KOPT-K1 (cell line): Measurements from ENCODE around the gene CD28.
"Not testable (repeated sequence)": the region's sequence is repeated elsewhere in the genome, so short reads cannot be mapped to it uniquely, and the experiment has no call there.

Experiments
- H3K27ac ChIP-seq: fragments of 200-600 bp; sonication (generic); 2 replicates; pipeline ENCODE4 v1.5.1; 2016; ENCODE audit warnings: antibody characterized with exemption, mild to moderate bottlenecking, low read depth, low read length; ENCODE audit not compliant: poor library complexity, severe bottlenecking
- H3K36me3 ChIP-seq: fragments of 200-600 bp; sonication (generic); 2 replicates; pipeline ENCODE4 v1.5.1; 2017; ENCODE audit warnings: antibody characterized with exemption, mild to moderate bottlenecking, low read length, moderate library complexity; ENCODE audit not compliant: insufficient read depth
- H3K9me3 ChIP-seq: fragments of 200-600 bp; sonication (generic); 2 replicates; pipeline ENCODE4 v1.5.1; 2017; ENCODE audit warnings: antibody characterized with exemption, low read length, mild to moderate bottlenecking; ENCODE audit not compliant: insufficient read depth, poor library complexity, severe bottlenecking

CD28 gene

GRCh38 chr2:203763241-203763937 is 57.0 kb downstream of the CD28 start:
- Histone ChIP-seq H3K36me3 (no peaks in the 10 kb centered on the region), H3K9me3 (peaks cover 17% of the 10 kb centered on the region), H3K27ac (no peak overlapping the region)

- Histone ChIP-seq H3K9me3 (peaks cover 19% of the 10 kb centered on the region), H3K27ac (no peak overlapping the region), H3K36me3 (no peaks in the 10 kb centered on the region)
Observed at GRCh38 chr2:203763938-203764664, 57.7 kb downstream of the CD28 start.

- Histone ChIP-seq H3K27ac (no peak overlapping the region), H3K9me3 (peaks cover 15% of the 10 kb centered on the region)
Observed at GRCh38 chr2:203772456-203773165, 66.2 kb downstream of the CD28 start.

GRCh38 chr2:203774760-203775159 is 68.3 kb downstream of the CD28 start:
- Histone ChIP-seq H3K27ac (no peak overlapping the region), H3K9me3 (peaks cover 6% of the 10 kb centered on the region), H3K36me3 (no peaks in the 10 kb centered on the region)

More at GRCh38 chr2:203772456-203773165, 66.2 kb downstream of the CD28 start:
- no peaks in the 10 kb centered on the region for H3K36me3 ChIP-seq

- Histone ChIP-seq H3K36me3 (no peaks in the 10 kb centered on the region), H3K27ac (no peak overlapping the region), H3K9me3 (peaks cover 4% of the 10 kb centered on the region)
Observed at GRCh38 chr2:203775684-203776083, 69.2 kb downstream of the CD28 start.

GRCh38 chr2:203777030-203777429 is 70.6 kb downstream of the CD28 start:
- Histone ChIP-seq H3K36me3 (no peaks in the 10 kb centered on the region), H3K9me3 (peaks cover 4% of the 10 kb centered on the region), H3K27ac (no peak overlapping the region)

- not testable (repeated sequence) for H3K9me3 ChIP-seq, H3K36me3 ChIP-seq
- H3K27ac ChIP-seq: peak overlapping the region; percentile 39
Observed at GRCh38 chr2:203779477-203780073, 73.1 kb downstream of the CD28 start.

GRCh38 chr2:203780231-203780630 is 73.8 kb downstream of the CD28 start:
- Histone ChIP-seq H3K9me3 (peaks cover 4% of the 10 kb centered on the region), H3K27ac (peak overlapping the region; percentile 39), H3K36me3 (no peaks in the 10 kb centered on the region)

GRCh38 chr2:203781151-203781550 is 74.7 kb downstream of the CD28 start:
- Histone ChIP-seq H3K9me3 (peaks cover 4% of the 10 kb centered on the region), H3K27ac (no peak overlapping the region)

GRCh38 chr2:203782262-203782976 is 76.0 kb downstream of the CD28 start:
- H3K36me3 ChIP-seq: no peaks in the 10 kb centered on the region
- peak overlapping the region; percentile 53 for H3K27ac ChIP-seq
- peaks cover 4% of the 10 kb centered on the region for H3K9me3 ChIP-seq

More at GRCh38 chr2:203781151-203781550, 74.7 kb downstream of the CD28 start:
- no peaks in the 10 kb centered on the region for H3K36me3 ChIP-seq

- Histone ChIP-seq H3K27ac (peak overlapping the region; percentile 53), H3K36me3 (no peaks in the 10 kb centered on the region)
Observed at GRCh38 chr2:203783496-203784203, 77.2 kb downstream of the CD28 start.

GRCh38 chr2:203784710-203785270 is 78.4 kb downstream of the CD28 start:
- not testable (repeated sequence) for H3K36me3 ChIP-seq, H3K9me3 ChIP-seq, H3K27ac ChIP-seq

More at GRCh38 chr2:203783496-203784203, 77.2 kb downstream of the CD28 start:
- H3K9me3 ChIP-seq: peaks cover 4% of the 10 kb centered on the region

- not testable (repeated sequence) for H3K27ac ChIP-seq, H3K9me3 ChIP-seq, H3K36me3 ChIP-seq
Observed at GRCh38 chr2:203785391-203786110, 79.1 kb downstream of the CD28 start.
